ENCODE results near the gene CETP. TPM values are rescaled to one million over a fixed set of nuclear protein-coding genes. Genes with fewer than 3 reads are reported as not detected.
"Not testable (repeated sequence)": the region's sequence is repeated elsewhere in the genome, so short reads cannot be mapped to it uniquely, and the experiment has no call there.

Gene CETP
- total RNA-seq, 1 donor from 2014 or later = 0.32 TPM

GRCh38 chr16:56988948-56989945 lies 27.5 kb downstream of the CETP start, which contains the start of gene NLRC5:
Gene NLRC5, plus strand, starts transcription at chr16:56989557. Its CDS starts 31,156 bp downstream, at chr16:57020713.
- DNase-seq (ENCODE audit: missing footprints) (peak; percentile 95), ATAC-seq (peak; percentile 93)
- intact Hi-C loops (cut with DNase I) = no loop called here

DNA sequence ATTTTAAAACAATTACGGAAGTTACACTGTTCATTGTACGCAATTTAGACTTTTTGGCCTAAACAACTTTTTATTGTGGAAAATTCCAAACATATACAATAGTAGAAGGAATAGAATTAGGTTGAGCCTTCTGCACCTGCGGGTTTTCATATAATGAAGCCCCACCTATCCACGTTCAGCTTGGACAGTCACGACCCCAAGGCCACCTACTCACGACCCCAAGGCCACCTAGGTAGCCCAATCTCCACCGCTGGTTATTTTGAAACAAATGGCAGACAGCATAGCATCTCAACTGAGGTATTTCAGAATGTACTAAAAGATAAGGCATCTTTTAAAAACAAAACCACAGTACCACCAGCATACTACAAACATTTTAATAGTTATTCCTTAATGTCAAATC lies 28.2 kb downstream of the CETP start:
- ATAC-seq (no peak), DNase-seq (ENCODE audit: missing footprints) (no peak)
- intact Hi-C loops (cut with DNase I) = no loop called here

DNA sequence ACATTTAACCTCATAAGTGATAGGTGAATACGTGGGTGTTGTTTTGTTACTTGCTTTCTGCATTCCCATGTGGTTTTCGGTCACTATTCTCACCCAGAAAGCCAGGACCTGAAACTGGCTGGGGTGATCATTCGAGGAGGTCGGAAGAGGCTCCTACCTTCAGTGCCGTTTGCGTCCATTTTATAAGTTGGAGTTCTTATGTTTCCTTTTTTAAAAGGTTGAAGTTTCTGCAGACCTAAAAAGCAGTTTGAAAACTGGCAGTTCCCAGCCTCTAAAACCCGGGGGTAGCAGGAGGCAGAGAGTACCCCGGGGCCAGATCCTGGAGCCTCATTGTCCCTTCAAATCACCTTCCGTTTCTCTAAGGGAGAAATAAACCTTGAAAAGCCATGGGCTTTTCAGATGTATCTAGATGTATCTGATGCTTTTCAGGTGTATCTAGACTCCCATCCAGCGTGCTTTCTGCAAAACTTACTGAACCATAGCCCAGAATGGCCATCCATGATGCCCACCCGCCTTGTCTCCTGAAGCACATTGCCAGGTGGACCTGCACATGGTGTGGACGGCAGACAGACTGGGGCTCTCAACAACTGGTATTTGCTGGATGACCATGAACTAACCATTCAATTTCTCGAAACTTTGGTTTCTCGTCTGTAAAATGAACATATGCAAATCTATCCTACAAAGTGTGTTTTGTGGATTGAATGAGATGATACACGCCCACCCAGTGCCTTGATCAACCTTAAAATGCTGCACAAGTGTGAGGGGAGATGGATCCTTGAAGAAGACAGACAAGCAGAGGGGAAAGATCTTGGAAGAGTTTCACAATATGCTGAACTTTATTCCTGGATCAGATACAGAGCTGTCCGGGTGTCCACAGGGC lies 28.9 kb downstream of the CETP start:
- DNase-seq (ENCODE audit: missing footprints) = no peak
- no peak for ATAC-seq
- intact Hi-C loops (cut with DNase I) = no loop called here

GRCh38 chr16:56992431-56992830 lies 30.7 kb downstream of the CETP start:
- DNase-seq (ENCODE audit: missing footprints); intact Hi-C loops (cut with DNase I); ATAC-seq: not testable (repeated sequence)

- DNase-seq (ENCODE audit: missing footprints) = no peak
- ATAC-seq = no peak
- intact Hi-C loops (cut with DNase I) = no loop called here
Observed at GRCh38 chr16:56993204-56993603, 31.5 kb downstream of the CETP start.

DNA sequence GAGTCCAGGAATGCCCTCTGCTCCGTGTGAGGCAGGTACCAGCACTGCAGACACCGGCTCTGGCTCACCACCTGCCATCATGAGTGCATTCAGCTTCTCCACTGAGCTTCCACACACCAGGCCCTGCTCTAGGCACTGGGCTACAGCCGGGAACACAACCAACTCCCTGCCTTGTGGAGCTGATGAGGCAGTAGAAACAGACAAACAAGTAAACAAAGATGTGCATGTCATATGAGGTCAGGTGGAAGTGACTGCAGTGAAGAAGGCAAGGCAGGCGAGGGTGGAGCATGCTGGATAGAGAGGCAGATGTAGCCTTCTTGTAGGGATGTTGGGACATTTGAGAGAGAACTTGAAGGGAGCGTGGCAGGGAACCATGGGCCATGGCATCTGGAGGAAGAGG lies 32.6 kb downstream of the CETP start:
- no peak for ATAC-seq
- intact Hi-C loops (cut with DNase I) = no loop called here
- DNase-seq (ENCODE audit: missing footprints) = no peak

GRCh38 chr16:56995136-56995805 lies 33.5 kb downstream of the CETP start:
- intact Hi-C loops (cut with DNase I) = no loop called here
- DNase-seq (ENCODE audit: missing footprints) (no peak), ATAC-seq (no peak)

GRCh38 chr16:56997264-56997663 lies 35.5 kb downstream of the CETP start:
- no peak for ATAC-seq
- intact Hi-C loops (cut with DNase I) = no loop called here
- no peak for DNase-seq (ENCODE audit: missing footprints)

DNA sequence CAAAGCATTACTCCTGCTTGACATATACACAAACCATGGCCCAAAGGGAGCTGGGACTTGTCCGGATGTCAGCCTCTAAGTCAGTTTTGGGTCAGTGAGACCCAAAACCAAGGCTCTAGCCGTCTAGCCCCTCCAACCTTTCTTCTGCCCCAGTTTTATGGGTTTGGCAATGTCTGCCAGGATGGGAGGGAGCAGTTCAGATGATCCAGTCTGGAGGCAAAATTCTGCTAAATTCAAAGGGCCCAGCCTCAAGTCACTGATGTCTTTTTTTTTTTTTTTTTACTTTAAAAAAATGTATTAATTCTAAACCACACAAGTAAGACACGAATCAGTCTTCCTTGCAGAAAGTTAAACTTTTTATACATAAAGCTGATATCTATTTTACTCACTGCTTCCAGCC lies 36.2 kb downstream of the CETP start:
- DNase-seq (ENCODE audit: missing footprints) (no peak), ATAC-seq (no peak)
- intact Hi-C loops (cut with DNase I) = no loop called here

GRCh38 chr16:56998352-56998751 lies 36.6 kb downstream of the CETP start:
- no peak for ATAC-seq
- DNase-seq (ENCODE audit: missing footprints) = no peak
- intact Hi-C loops (cut with DNase I) = no loop called here

DNA sequence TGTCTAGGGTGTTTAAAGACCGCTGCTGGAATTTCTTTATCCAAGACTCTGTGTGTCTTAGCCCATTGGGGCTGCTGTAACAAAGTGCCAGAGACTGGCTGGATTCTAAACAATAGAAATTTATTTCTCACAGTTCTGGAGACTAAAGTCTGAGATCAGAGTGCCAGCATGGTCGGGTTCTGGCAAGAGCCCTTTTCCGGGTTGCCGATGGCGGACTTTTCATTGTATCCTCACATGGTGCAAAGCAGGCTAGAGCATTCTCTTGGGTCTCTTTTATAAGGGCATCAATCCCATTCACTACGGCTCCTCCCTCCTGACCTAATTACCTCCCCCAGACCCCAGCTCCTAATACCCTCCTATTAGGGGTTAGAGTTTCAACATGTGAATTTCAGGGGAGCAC lies 37.1 kb downstream of the CETP start:
- DNase-seq (ENCODE audit: missing footprints) (no peak), ATAC-seq (no peak)
- intact Hi-C loops (cut with DNase I) = no loop called here

DNA sequence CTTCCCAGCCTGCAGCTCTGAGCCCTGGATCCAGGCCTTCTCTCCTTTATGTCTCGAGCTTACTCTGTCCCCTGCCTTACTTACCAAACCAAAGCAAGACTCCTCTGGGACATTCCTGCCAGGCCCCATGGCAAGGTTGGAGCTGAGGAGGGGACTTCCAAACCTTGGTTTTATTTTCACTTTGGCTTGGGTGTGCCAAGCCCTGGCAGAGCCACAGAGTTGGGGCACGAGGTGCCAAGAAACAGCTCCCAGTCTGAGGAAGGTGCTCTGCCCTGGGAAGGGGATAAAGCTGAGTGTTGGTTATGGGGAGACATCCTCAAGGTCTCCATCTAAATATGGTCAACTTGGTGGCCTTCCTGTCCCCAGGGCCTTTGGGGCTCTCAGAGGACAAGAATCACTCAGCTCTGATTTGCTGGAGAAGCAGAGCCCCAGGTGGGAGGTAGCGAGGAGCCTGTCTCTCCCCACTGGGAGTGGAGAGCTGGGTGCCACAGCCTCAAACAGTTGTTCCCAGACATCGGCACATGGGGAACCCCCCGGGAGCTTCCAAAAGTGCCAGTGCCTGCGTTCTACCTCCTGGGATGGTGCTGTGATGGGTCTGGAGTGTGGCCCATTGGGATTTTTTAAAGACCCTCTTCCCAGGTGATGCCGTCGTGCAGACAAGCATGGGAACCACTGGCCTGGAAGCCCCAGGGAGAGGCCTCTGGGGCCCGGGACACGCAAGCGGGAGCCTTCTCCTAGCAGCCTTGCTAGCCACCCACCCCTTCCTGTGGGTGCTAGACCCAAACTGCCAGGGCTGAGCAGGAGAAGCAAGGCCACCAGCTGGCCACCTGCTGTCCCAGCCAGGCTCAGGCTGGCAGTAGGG lies 37.9 kb downstream of the CETP start:
- no peak for DNase-seq (ENCODE audit: missing footprints)
- intact Hi-C loops (cut with DNase I) = no loop called here
- peak; percentile 13 for ATAC-seq

DNA sequence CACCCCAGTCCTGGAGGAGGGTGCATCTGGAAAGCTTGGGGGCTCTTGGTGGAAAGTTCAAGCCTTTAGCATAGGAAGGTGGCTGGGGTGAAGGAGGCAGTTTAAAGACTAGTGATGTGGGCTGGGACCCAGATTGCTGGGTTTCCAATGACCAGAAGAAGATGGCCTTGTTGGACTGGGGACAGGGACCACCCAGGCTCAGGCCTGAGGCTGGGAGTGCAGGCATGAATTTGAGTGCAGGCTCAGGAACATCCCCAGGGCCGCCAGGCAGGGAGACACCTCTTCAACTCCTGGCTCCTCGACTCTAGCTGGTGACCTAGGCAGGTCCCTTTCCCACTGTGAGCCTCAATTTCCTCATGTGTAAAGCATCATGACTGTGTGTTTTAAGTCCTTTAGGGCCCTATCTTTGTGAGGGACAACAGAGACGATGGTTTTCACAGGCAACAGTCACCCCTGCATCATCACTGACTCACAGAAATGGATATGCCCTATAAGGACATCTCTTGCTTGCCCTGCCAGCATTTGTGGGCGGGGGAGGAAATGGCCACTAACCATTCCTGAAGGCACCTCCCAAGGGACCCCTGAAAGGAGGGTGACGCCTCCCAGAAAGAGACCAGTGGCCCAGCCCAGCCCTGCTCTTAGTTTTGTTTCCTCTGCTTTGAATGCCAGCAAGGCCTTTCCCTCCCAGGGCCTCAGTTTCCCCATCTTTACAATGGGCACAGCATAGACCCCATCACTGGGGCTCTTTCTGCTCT lies 38.7 kb downstream of the CETP start:
- DNase-seq (ENCODE audit: missing footprints) (peak; percentile 77), ATAC-seq (peak; percentile 65)
- intact Hi-C loops (cut with DNase I) = no loop called here

DNA sequence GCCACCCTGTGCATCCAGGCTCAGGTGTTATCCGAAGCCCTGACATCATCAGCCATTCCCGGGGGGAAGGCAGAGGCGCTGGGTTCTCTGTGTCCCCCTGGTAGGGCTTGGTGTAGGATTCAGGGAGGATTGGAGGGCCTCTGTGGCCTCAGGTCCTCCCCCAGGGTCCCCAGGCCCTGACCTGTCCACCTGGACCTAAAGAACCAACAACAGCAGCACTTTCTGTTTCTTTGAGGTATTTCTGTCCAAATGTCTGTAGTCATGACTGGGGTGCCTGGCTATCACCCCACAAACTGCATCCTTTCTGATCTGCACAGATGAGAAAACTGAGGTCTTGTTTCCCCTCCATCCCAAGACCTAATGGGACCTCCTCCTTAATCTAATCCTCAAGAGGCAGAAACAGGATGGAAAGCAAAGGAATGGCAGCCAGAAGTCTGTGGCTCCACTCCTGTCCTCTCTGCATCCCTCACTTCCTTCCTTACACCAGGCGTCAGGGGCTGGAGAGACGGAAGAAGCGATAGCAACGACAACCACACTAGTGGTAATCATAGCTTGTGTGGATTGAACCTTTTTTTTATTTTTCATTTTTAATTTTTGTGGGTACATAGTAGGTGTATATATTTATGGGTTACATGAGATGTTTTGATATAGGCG lies 39.4 kb downstream of the CETP start:
- no peak for DNase-seq (ENCODE audit: missing footprints)
- intact Hi-C loops (cut with DNase I) = no loop called here
- no peak for ATAC-seq

DNA sequence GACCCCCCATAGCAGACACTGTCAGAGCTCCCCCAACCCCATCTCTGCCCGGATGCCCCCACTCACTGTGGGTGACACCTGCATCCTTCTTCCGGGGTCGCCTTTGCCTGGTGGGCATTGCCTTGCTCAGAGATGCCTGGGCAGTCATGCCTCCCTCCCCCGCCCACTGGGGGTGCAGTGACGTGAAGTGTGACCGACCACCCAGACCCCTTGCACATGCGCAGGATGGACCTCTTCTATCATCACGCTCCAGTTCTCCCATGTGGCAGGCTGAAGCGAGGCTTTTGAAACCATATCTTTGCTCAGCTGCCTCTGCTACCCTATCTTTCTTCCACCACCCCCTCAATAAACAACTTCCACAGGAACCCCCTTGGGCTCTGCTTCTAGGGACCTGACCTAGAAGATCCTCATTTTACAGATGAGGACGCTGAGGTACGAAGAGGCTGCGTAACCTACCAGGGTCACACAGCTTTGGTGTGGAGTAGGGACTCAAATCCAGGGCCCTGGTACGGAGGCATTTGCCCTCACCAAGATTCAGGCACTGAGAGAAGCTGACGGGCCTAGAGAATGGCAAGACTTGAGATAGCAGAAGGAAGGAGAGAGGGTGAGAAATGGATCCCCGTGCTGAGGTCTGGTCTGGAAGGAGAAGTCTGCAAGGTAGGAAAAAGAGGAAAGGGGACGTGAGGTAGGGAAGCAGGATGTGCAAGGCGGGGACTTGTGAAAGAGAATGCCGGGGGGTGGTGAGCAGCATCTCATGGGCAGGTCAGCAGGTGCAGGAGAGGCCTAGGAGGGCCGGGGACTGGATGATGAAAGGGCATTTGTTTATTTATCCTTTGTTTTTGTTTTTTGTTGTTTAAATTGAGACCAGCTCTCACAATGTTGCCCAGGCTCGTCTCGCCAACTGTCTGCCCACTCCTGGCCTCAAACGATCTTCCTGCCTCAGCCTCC lies 42.0 kb downstream of the CETP start:
- intact Hi-C loops (cut with DNase I) = no loop called here
- no peak for DNase-seq (ENCODE audit: missing footprints)
- ATAC-seq = no peak

Data from Right ventricle myocardium inferior (tissue), 1 donor.